ENCODE measurements around the gene A1BG. TPM values are rescaled to one million over a fixed set of nuclear protein-coding genes. Genes with fewer than 3 reads are reported as not detected.

The A1BG gene
- total and polyA plus RNA-seq, 2 of the 13 experiments (the other 11 are each of a cell fraction or from before 2014, with no cell fraction given): 14.7 to 41.4 TPM

DNA sequence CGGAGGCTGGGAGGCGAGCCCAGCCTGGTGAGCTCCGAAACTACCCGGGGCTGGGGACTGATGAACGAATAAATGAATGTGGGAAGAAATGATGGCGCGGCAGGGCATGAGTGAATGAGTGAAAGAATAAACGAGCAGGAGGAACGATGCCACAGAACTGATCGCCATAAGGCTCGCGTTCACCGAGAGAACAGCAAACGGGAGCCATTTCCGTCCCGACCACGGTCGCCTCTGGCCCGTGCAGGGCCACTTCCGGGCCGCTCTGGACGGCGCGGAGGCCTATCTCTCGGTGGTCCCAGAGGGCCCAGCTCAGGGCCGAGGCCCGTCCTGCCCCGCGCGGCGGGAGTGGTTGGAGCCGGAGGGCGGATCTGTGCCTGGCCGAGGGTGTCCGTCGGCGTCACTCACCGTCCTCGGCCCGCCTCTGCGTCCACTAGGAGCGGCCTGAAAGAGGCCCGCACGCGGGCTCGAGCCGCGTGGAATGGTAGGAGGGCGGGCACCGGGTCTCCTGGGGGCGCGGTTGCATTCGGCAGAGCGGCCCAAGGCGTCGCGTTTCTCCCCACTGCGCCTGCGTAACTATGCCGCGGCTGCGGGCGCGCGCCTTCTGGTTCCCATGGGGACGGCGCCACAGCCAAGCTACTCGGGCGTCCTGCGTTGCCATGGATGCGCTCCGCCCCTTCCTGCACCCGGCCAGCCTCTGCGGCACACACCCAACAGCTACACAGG lies 9.1 kb upstream of the A1BG start, which contains the start of gene ZNF497:
ZNF497 (minus strand) TSS at position 480 of the 723 bp plus-strand sequence. CDS start 5,116 bp downstream, outside the sequence.
- Histone ChIP-seq H3K36me3 (replicated peaks in 1 of 2; ENCODE audit: control insufficient read depth in 1 of 2, insufficient read depth in 2 of 2, low read length in 2 of 2) (no peaks in the 10 kb centered on the region), H3K27me3 (ENCODE audit: control insufficient read depth in 1 of 2, insufficient read depth in 2 of 2, low read length in 2 of 2) (no peaks in the 10 kb centered on the region), H3K4me1 (ENCODE audit: insufficient read depth, low read length) (peaks cover 11% of the 10 kb centered on the region), H3K79me2 (ENCODE audit: insufficient read depth, low read length) (no peaks in the 10 kb centered on the region), H2AFZ (ENCODE audit: low read length) (no peak within 1 kb of the TSS), H3K27ac (ENCODE audit: extremely low read length, insufficient read depth, low read length) (peak within 1 kb of the TSS; percentile 97), H3K4me3 (replicated peaks in 1 of 3; ENCODE audit: insufficient read depth in 1 of 3, low read depth in 2 of 3, low read length in 3 of 3) (peak within 1 kb of the TSS; percentile 76 to 92 (median 80)), H4K20me1 (ENCODE audit: insufficient read depth, low read length) (no peaks in the 10 kb centered on the region), H3K4me2 (ENCODE audit: low read depth, low read length) (peak within 1 kb of the TSS; percentile 83), H3K9ac (ENCODE audit: insufficient read depth, low read depth, low read length) (peak within 1 kb of the TSS; percentile 98), H3K9me3 (ENCODE audit: low read length) (no peaks in the 10 kb centered on the region)
- ChIA-PET CTCF (ENCODE audit: low intra/inter-chr PET ratio, low total read pairs) (no interaction called here), POLR2A (interaction anchor here (0.7 to 2.4 kb wide), 34 partner anchors 8 to 213 kb away, joined by 3 to 33 read pairs (median 6); partner anchors contain the start of genes CHMP2A, ERVK3-1, RPS5 and SLC27A5)
- BruUV-seq (replicated peaks): TSS peak; percentile 69
- under 1% methylated on average over 21 of the region's 74 CpGs for WGBS (ENCODE audit: low lambda C conversion rate)
- peak; percentile 96 for ATAC-seq
- FAIRE-seq: peak; percentile 80
- in situ Hi-C loops (cut with HindIII; ENCODE audit: extremely low pct_ligation_motif_present, low pct_unique_long_range_greater_than_20kb) (no loop called here), intact Hi-C loops (cut with micrococcal nuclease; ENCODE audit: unreplicated experiment) (loop anchor here (2.0 kb wide), 1 partner anchor 18 kb away; the partner anchor contains the start of gene ZNF837)
- peak; percentile 91 for DNase-seq (ENCODE audit: low spot score)
- TF ChIP-seq MIER3 (CRISPR knock-in tag; IDR thresholded peaks at IDR 0.05; ENCODE audit: borderline replicate concordance): 0 out of 2 replicates have a peak, but pooled peaks have one; percentile 36
- TF ChIP-seq, protein P1, sequence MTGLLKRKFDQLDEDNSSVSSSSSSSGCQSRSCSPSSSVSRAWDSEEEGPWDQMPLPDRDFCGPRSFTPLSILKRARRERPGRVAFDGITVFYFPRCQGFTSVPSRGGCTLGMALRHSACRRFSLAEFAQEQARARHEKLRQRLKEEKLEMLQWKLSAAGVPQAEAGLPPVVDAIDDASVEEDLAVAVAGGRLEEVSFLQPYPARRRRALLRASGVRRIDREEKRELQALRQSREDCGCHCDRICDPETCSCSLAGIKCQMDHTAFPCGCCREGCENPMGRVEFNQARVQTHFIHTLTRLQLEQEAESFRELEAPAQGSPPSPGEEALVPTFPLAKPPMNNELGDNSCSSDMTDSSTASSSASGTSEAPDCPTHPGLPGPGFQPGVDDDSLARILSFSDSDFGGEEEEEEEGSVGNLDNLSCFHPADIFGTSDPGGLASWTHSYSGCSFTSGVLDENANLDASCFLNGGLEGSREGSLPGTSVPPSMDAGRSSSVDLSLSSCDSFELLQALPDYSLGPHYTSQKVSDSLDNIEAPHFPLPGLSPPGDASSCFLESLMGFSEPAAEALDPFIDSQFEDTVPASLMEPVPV (CRISPR knock-in tag; IDR thresholded peaks at IDR 0.05): peak; percentile 57
- TF ChIP-seq MBNL3 (CRISPR knock-in tag; conservative IDR thresholded peaks at IDR 0.05): no peak
- peak; percentile 85 for TF ChIP-seq RBM39 (IDR thresholded peaks at IDR 0.05; ENCODE audit: low read depth, low read length, poor library complexity, severe bottlenecking)
- TF ChIP-seq ZNF451 (CRISPR knock-in tag; IDR thresholded peaks at IDR 0.05): peak; percentile 41; the same call in 1 of the 2 replicates
- peak; percentile 55; the same call in 1 of the 2 replicates for TF ChIP-seq ZNF205 (CRISPR knock-in tag; IDR thresholded peaks at IDR 0.05)
- TF ChIP-seq SNAPC4 (CRISPR knock-in tag; IDR thresholded peaks at IDR 0.05): peak; percentile 56; the same call in 1 of the 2 replicates
